GM21576 (cell line): ENCODE data around the gene RYR3.

ENCODE experiments used
- ATAC-seq: cut with Tn5 transposase; IDR thresholded peaks from one replicate; pipeline ENCODE4 v1.9.1; 2021; ENCODE audit warnings: mild to moderate bottlenecking, moderate library complexity; ENCODE audit not compliant: unreplicated experiment

Gene RYR3

DNA sequence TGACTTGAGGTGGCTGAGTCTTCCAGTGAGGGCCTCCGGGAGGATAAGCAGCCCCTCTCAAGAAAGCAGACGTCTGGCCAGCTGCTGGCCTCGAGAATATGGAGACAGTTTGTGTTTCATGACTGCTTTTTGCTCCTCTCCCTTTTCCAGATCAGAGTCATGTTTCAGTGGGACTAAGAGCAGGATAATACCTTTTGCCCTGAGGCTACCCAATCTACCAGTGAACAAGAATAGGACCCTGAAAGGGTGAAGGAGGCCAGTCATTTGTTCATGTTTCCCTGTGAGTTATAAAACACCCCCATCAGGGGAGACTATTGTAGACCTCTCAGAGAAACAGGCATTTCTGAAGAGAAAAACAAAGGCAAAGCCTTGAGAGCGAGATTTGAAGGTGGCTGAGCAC is 137.4 kb downstream of the RYR3 start:
- no peak for ATAC-seq

DNA sequence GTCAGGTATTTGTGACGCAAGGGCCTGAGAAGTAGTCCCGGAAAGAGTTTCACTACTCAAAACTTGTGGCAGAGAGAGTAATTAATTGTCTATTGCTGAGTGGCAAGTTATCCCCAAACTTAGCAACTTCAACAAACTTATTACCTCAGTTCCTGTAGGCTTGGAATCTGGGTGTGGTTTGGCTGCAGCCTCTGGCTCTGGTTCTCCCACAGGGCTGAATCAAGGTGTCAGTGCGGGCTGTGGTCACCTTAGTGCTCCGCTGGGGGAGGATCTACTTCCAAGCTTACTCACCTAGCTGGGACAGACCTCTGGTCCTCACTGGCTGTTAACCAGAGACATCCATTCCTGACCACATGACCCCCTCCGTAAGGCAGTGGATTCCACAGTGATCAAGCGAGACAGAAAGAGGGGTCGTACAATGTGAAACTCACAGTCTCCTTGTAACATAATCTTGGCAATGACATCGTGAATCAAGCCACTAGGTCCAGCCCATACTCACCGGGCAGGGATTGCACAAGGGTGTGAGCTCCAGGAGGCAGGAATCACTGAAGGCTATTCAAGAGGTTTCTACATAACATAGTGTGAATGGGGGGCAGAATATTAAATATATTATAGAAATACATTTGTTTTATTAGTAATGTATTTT is 138.3 kb downstream of the RYR3 start:
- ATAC-seq, result no peak

DNA sequence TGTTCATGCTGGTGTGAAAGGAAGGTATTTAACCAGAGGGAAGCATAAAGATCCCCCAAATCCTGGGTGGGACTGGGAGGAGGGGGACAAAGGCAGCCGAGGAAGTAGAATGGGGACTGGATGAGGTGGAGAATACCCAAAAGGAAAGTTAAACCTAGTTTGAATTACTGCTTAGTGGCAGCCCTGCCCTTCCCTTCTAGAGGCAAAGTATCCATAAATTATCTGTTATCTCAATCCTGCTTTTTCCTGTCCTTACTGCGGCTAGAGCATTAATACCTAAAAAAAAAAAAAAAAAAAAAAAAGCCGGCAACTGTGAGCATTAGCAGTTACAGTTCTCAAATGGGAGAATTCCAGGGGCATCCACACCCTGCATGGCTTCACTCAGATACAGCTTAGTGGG is 139.0 kb downstream of the RYR3 start:
- no peak for ATAC-seq

DNA sequence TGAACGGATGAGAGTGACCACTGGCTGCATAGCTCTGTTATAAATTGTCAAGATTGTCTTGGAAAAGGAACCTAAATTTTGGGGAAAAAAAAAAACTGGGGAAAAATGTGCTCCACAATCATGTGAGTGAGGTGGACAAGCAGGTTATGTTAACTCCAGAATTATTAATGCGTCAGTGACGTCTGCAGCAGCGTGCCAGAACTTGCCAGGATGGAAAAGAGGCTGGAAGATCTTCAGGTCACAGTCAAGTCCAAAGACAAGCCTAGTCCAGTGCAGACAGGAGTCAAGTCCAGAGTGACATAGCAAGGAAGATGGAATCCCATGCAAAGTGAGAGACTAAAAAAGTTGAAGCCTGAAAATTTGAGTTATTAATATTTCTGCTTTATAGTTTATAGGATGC is 140.6 kb downstream of the RYR3 start:
- ATAC-seq, result no peak

DNA sequence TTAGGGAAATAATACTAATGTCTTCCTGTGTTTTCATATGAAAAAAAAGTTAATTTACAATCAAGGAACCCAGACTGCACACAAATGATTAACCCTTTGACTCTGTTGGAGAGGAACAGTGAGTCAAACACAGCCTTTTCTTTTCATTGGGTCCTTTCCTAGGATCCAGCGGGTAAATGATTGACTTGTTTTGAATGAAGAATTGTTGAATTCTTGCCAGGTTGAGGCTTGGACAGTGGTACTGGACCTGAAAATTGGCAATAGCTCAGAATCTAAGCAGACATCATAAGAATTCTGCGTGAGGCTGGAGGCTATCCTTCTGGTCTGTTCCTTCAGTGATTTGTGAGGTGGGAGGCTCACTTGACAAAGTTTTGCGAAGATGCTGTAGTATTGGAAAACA is 143.0 kb downstream of the RYR3 start:
- no peak for ATAC-seq

DNA sequence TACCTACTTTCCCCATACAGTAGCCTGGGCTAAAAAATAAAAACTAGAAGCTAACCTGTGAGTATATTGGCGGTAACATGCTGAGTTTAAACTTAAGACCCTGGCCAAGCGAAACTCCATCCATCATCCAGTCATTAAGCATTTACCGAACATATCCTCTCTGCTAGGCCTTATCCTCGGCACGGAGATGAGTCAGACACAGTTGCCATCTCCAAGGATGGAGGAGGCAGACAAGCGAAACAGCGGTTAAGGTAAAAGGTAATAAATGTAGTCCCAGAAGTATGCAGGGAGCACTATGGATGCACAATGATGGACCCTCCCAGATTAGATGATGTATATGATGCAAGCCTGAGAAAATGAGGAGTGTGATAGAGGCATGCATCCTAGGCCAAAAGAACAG is 143.6 kb downstream of the RYR3 start:
- no peak for ATAC-seq

DNA sequence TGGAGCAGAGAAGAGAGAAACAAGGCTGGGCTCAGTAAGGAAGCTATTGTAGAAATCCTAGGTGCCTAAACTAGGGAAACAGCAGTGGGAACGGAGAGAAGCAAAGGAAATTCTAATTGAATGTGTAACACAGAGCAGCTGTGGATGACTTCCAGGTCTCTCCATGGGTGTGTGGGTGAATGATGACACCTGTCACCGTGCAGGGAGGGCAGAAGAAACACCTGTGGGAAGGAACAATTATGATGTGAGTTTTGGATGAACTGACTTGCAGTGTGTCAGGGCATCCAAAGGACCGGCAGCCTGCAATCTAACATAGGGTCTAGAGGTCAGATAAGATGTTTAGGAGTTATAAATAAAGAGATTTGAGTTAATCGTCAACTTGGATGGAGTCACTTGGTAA is 144.2 kb downstream of the RYR3 start:
- no peak for ATAC-seq

DNA sequence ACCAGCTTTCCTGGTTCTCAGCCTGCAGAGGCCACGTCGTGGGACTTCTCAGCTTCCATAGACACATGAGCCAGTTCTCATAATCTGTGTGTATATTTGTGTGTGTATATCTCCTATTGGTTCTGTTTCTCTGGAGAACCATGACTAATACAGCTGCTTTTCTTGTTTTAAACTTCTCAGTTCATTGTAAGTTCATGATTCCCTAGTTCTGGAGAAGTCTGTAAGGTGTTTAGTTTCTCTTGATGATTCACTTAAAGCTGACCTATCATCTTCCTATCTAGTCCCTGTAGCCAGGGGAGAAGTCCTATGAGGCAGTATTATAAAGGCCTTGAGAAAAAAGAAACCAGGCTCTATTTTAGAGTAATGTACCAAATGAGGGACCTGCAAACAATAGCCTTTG is 147.7 kb downstream of the RYR3 start:
- ATAC-seq, result no peak

DNA sequence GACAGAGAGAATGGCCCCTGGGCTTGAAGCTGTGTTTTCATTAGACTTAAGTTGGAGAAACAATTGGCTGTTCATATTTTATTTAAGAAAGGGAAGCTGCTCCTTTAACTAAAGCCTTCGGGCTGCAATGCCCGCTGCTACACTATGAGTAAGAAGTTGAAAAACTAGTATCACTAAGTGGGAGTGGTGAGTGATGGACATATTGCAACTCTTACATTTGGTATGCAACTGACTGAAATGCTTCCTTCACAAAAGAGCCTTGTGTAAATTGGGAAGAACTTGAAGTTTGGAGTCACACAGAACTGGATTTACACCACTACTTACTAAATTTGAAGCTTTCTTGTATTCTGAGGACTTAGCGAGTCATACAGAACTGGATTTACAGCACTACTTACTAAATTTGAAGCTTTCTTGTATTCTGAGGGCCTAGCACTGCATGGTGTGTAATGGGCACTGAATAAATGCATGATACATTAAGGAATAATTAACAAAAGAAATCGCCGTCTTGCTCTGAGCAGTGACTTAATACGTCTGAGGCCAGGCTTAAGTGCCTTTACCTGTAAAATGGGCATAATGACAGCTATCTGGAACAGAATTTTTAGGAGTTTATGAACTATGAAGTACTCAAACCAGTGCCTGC is 149.5 kb downstream of the RYR3 start:
- no peak for ATAC-seq

DNA sequence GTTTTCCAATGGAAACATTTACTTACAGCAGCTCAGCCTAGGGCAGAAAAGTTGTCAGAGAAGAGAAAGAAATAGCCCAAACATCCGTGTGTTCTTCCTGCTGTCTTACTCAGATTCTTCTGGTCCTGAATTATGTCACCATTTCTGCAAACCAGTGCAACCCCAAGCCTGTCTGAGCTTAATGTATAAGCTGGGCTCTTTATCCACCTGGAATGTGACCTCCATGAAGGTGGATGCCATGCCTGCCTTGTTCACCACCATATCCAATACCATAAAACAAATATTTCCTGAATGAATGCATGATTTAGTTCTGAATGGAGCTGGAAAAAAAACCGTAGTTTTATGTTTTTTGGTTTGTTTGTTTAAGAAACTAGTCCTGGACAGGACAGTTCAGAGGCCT is 150.9 kb downstream of the RYR3 start:
- no peak for ATAC-seq

DNA sequence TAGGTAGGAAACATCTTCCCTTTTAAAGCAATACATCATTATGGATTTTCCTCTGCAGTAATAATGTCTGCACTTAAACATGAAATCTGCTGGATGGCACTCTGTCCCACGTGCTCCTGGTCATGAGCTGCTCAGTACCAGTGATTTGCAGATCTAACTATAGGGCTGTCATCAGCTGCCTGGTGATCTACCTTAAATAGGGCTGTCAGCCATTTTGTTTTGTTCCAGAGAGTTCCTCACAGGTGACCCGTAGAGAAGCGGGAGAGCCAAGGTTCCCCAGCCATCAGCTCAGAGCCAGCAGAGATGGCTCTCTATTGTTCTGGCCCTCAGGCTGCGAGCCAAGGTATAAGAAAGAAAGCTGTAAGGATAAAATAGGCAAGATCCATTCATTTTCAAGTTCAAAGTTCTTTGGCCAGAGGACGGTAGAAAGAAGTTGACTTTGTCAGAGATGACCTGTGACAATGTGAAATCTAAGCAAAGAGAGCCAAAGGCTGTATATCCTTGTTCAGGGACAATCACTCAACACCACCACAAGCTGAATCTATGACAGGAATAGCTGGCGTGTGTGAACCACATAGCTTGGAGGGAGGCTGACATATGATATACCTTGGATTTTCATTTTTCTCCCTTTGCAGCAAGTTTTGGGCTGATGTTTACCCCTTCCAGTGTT is 156.5 kb downstream of the RYR3 start:
- ATAC-seq, result no peak

DNA sequence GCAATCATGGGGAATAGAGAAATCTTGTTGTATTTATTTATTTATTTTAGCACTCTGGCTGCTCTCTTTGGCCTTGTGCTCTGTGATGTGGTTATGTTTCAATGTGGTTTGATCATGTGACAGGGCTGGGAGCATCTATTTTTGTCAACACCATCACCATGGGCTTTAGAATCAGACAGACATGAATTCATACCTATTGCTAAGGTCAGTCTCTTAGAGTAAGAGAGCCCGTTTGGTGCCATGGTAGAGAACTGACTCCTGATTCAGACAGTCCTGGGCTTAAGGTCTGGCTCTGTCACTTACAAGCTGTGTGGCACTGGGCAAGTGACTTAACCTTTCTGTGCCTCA is 157.0 kb downstream of the RYR3 start:
- no peak for ATAC-seq

DNA sequence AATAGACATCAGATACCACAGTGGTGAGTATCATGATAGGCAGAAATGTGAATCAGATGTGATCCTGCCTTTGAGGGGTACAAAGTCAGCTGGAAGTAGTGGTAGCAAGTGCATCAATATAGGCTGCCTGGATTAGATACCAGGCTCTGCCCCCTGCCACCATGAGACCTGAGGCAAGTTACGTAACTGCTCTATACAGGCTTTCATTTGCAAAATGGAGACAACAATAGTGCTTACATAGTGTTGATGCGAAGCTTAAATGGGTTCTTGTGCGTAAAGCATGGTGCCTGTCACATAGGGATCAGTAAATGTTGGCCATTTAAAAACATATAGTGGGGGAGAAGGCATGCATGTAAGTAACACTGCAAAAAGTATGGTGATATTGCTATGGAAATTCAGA is 158.0 kb downstream of the RYR3 start:
- ATAC-seq, result no peak

DNA sequence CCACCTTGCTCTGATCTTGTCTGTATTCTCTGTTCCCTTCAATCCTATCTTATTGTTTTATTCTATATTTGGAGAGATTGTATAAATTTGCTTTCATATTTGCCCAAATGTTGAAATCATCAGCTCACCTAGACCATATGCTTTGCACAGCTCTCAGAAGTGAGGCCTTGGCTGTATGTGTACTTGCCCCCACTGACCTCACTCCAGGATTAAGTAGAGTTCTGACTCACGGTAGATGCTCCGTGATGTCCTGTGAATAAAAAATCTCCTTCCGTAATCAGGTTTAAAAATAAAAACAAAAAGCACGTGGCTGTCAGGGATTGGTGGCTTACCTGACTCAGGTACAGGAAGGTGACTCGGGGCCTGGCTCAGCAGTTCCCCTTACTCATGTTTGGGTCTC is 162.2 kb downstream of the RYR3 start:
- ATAC-seq, result no peak

DNA sequence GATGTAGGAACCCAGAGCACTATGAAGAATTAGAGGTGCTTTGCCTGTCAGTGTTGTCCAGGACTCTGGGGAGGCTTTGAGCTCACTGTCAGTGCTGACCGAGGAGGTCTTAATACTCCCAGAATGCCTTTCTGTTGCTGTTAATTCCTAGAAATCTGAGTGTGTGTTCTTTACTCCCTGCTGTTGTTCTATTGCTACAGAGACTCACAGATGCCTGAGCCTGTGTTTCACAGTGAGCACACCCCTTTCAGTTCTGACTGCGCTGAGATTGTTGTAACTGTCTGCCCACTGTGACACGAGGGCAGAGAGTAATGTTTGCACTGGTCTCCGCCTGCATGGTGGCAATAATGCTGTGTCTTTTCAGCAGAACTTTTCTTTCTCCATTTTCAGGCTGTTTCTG is 162.9 kb downstream of the RYR3 start:
- ATAC-seq, result no peak

DNA sequence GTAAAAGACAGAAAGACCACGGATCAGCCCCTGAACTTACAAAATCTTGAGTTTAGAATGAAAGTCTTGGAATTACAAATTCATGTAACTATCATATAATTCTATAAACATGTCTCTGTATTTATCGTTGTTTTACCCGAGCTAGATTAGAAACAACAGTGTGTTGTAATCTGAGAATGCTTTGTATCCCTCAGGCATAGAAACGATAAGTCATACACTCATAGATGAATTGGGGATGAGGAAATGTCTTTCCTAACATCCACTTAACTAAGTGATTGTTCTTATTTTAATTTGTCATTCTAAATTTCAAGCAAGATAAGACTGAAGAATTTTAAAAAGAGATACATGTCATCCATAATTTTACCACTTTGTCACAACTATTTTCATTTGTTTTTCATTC is 165.3 kb downstream of the RYR3 start:
- no peak for ATAC-seq

DNA sequence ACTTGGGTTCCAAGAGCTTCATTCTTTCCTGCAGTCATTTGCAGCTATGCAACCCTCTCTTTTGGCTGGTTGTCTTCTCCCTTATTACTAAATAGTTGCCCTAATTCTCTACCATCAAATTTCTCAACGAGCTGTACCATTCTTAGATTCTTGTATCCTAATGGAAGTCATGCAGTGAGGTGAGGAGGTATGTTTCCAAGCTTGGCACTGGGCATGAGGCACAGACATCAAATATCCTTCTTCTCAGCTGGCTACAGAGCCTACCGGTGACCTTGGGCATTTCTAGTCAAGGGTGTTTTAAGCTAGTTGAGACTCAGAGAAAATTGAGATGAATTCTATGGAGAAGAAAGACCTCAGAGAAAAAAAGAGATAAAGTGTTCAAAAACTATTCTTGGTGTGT is 166.1 kb downstream of the RYR3 start:
- no peak for ATAC-seq

DNA sequence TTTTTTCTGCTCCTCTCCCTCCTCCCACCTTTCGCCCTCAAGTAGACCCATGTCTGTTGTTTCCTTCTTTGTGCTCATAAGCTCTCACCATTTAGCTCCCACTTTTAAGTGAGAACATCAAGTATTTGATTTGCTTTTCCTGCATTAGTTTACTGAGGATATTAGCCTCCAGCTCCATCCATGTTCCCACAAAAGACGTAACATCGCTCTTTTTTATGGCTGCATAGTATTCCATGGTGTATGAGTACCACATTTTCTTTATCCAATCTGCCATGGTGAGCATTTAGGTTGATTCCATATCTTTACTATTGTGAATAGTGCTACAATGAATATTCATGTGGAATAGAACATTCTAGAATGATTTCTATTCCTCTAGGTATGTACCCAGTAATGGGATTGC is 178.6 kb downstream of the RYR3 start:
- ATAC-seq, result no peak

DNA sequence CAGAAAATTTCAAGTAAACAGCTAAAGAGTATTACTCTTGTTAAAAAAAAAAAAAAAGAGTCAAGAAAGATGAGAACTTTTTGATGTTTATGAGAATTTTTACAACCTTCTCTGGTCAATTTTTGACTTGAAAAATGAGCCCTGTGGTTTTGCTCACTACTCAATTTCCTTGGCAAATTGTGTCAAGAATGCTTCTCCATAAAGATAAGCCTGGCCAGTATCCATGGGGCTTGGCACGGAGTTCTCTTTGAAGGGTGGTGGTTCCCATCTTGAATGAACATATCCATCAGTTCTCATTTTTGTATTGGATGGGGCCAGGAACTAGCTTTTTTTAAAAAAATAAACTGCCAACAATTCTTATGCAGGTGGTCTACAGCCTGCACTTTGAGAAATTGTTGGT is 179.9 kb downstream of the RYR3 start:
- no peak for ATAC-seq

DNA sequence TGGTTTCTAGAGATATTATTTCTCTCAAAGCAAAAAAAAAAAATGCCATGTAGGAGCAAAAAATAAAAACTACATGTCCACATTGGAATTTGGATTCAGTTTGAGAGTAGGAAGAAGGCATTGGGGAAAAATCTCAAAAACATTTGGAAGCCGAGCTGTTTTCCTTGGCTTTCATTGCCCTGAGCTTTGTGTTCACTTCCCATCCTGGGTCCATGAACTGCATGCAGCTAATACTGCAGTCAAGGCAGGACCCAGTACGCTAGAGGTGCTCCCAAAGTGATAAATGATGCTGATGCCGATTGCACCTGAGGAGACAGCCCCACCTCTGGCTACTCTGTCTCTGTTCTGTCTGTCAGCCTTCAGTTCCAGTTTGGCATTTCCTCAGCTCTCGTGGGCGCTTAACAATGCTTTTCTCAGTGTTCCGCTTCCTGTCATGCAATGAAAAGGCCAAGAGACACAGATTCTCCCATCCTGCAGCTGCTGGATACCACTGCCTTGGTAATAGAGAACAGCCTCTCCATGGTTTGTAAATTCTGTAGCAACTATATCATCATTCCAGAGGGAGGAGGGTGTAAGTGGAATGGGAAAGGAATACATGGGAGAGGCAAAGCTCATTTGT is 181.8 kb downstream of the RYR3 start:
- ATAC-seq, result no peak

DNA sequence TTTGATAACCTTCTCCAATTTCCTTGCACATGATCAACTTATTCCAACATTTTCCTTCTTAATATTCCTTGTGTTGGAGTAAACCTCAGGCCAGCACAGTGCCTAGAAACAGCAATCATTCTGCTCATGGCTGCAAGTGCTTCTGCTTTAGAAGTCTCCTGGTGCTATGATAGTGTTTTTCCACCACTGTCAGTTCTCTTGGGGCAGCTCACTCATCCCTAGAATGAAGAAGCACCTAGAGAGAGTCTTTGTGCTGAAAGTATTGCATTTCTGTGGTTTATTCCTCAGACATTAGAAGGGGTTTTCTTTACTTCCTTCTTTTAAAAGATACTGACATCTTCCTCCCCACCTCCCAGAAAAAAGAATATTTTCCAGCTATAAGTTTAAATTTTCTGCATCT is 183.5 kb downstream of the RYR3 start:
- no peak for ATAC-seq
